ENCODE measurements around the gene PCGF3. TPM values are rescaled to one million over a fixed set of nuclear protein-coding genes. Genes with fewer than 3 reads are reported as not detected.

PCGF3 gene
- total and polyA plus RNA-seq, 9 of the 15 experiments (the other 6 are each of a cell fraction or from before 2014, with no cell fraction given): 2.6 to 46.1 (median 20.3) TPM

GRCh38 chr4:743463-744211, 38.0 kb downstream of the PCGF3 start:
- WGBS (ENCODE audit: insufficient coverage, low coverage, missing lambda C conversion rate): 81% methylated on average over 15 of the region's 22 CpGs
- intact Hi-C loops (cut with micrococcal nuclease): loop anchor here (5.0 kb wide), 1 partner anchor 244 kb away; the partner anchor contains the start of gene IDUA
- Histone ChIP-seq H3K79me2 (ENCODE audit: control insufficient read depth, insufficient read depth, low read length) (peaks cover 4% of the 10 kb centered on the region; the same call in 1 of the 3 replicates), H3K27ac (ENCODE audit: extremely low read depth, low read depth, low read length) (no peak overlapping the region), H2AFZ (ENCODE audit: low read depth, low read length) (no peak overlapping the region), H3K27me3 (ENCODE audit: control insufficient read depth in 2 of 2, insufficient read depth in 2 of 2, low read length in 2 of 2) (no peaks in the 10 kb centered on the region), H3K9me3 (replicated peaks; ENCODE audit: control insufficient read depth, insufficient read depth, low read depth, low read length) (no peaks in the 10 kb centered on the region; the same call in 1 of the 2 replicates), H3K9ac (ENCODE audit: insufficient read depth in 1 of 2, low read depth in 2 of 2, low read length in 2 of 2) (no peak overlapping the region), H3K4me2 (ENCODE audit: insufficient read depth, low read length) (no peak overlapping the region), H3K36me3 (ENCODE audit: control insufficient read depth, insufficient read depth, low read length) (peaks cover 44% of the 10 kb centered on the region), H3K9me1 (ENCODE audit: control insufficient read depth, insufficient read depth, low read length) (no peaks in the 10 kb centered on the region), H3K4me1 (replicated peaks in 1 of 2; ENCODE audit: control insufficient read depth in 2 of 2, insufficient read depth in 2 of 2, low read length in 2 of 2) (peaks cover 0 to 25% of the 10 kb centered on the region in 2 experiments; a peak in 2 of 5 replicates), H3K4me3 (no peak overlapping the region), H4K20me1 (replicated peaks; ENCODE audit: control insufficient read depth, insufficient read depth, low read length) (peaks cover 3% of the 10 kb centered on the region; the same call in 1 of the 2 replicates)
- POLR2A ChIA-PET: interaction anchor here (1.0 kb wide), 1 partner anchor 9 kb away, joined by 3 read pairs; no protein-coding TSS in a partner anchor
- DNase-seq (ENCODE audit: extremely low read depth in 1 of 4, low spot score in 3 of 4): no peak
- CTCF ChIA-PET (ENCODE audit: low intra/inter-chr PET ratio): no interaction called here
- ATAC-seq: no peak
- in situ Hi-C loops (cut with MboI): no loop called here
- no peak for FAIRE-seq
- no TSS peak for BruUV-seq (replicated peaks)
- no peak for TF ChIP-seq GABPA (tag; conservative IDR thresholded peaks at IDR 0.05; ENCODE audit: low read depth)
- no peak for TF ChIP-seq THRA (IDR thresholded peaks at IDR 0.05)
- no peak for TF ChIP-seq SIRT6 (IDR thresholded peaks at IDR 0.05; ENCODE audit: low read depth, low read length)
- no peak for TF ChIP-seq NR2C1 (IDR thresholded peaks at IDR 0.05)
- no peak for TF ChIP-seq NR2C1 (tag; IDR thresholded peaks at IDR 0.05)
- no peak for TF ChIP-seq MAFF (IDR thresholded peaks at IDR 0.05; ENCODE audit: low read length)
- no peak for TF ChIP-seq SREBF2 (CRISPR knock-in tag; IDR thresholded peaks at IDR 0.05)
- no peak for TF ChIP-seq ZHX1 (conservative IDR thresholded peaks at IDR 0.05; ENCODE audit: low read length)
- TF ChIP-seq ZNF311 (CRISPR knock-in tag; IDR thresholded peaks at IDR 0.05): no peak
- no peak for TF ChIP-seq ILK (tag; IDR thresholded peaks at IDR 0.05; ENCODE audit: borderline replicate concordance, low read depth)
- TF ChIP-seq EZH2 (IDR thresholded peaks at IDR 0.05; ENCODE audit: borderline replicate concordance, low read depth, low read length): no peak
- TF ChIP-seq KLF1 (tag; IDR thresholded peaks at IDR 0.05): no peak
- TF ChIP-seq ZNF263 (CRISPR knock-in tag; IDR thresholded peaks at IDR 0.05; ENCODE audit: borderline replicate concordance): no peak
- TF ChIP-seq CTBP1 (IDR thresholded peaks at IDR 0.05; ENCODE audit: borderline replicate concordance): no peak
- no peak for TF ChIP-seq U2AF2 (optimal IDR thresholded peaks at IDR 0.05; ENCODE audit: low read depth, low read length)
- no peak for TF ChIP-seq BRF2 (IDR thresholded peaks at IDR 0.05; ENCODE audit: borderline replicate concordance, insufficient read depth, insufficient read length)
- no peak for TF ChIP-seq SETDB1 (IDR thresholded peaks at IDR 0.05; ENCODE audit: low read length)
- no peak for TF ChIP-seq SLC30A9 (CRISPR knock-in tag; IDR thresholded peaks at IDR 0.05)
- no peak for TF ChIP-seq ZSCAN29 (IDR thresholded peaks at IDR 0.05)

All from K562 (cell line).